SK-MEL-5 (cell line): ENCODE measurements around the gene FAM50B. TPM values are rescaled to one million over a fixed set of nuclear protein-coding genes. Genes with fewer than 3 reads are reported as not detected.
"Not testable (repeated sequence)": the region's sequence is repeated elsewhere in the genome, so short reads cannot be mapped to it uniquely, and the experiment has no call there.

Experiments used
- DNase-seq: peaks from one replicate; pipeline ENCODE4 v3.0.0-alpha.2; 2016; ENCODE audit warnings: low read depth, low spot score
- in situ Hi-C: cut with HindIII; loops from 2 replicates; pipeline ENCODE4 v1.10.0; 2016; ENCODE audit warnings: low sequenced_read_pairs, high pct_unique_total_duplicates, low pct_unique_long_range_greater_than_20kb
- total RNA-seq: library from RNA; depleted of rRNA; stranded (reverse); fragments of >200 nt; shearing (Covaris generic); gene quantifications from 2 replicates; pipeline ENCODE4 v1.2.3, GENCODE V29; 2014

Gene FAM50B
- total RNA-seq, 1 experiment from 2014 or later: 14.4 TPM

- in situ Hi-C loops: no loop called here
- DNase-seq: no peak
Observed at GRCh38 chr6:3861424-3861823, 12.3 kb downstream of the FAM50B start.

GRCh38 chr6:3862038-3862437, 12.9 kb downstream of the FAM50B start:
- in situ Hi-C loops: no loop called here
- no peak for DNase-seq

GRCh38 chr6:3863322-3863721, 14.1 kb downstream of the FAM50B start:
- DNase-seq, in situ Hi-C loops: not testable (repeated sequence)

GRCh38 chr6:3865463-3865862, 16.3 kb downstream of the FAM50B start:
- in situ Hi-C loops: no loop called here
- no peak for DNase-seq

- in situ Hi-C loops: no loop called here
Observed at GRCh38 chr6:3867641-3868502, 18.7 kb downstream of the FAM50B start.

GRCh38 chr6:3868544-3868943, 19.4 kb downstream of the FAM50B start:
- in situ Hi-C loops: no loop called here
- peak; percentile 59 for DNase-seq

More at GRCh38 chr6:3867641-3868502, 18.7 kb downstream of the FAM50B start:
- no peak for DNase-seq

- no peak for DNase-seq
- in situ Hi-C loops: no loop called here
Observed at GRCh38 chr6:3869284-3869631, 20.1 kb downstream of the FAM50B start.

GRCh38 chr6:3869632-3870527, 20.7 kb downstream of the FAM50B start:
- DNase-seq: no peak
- in situ Hi-C loops: no loop called here

- in situ Hi-C loops: no loop called here
- no peak for DNase-seq
Observed at GRCh38 chr6:3870528-3870925, 21.4 kb downstream of the FAM50B start.

- DNase-seq: no peak
- in situ Hi-C loops: no loop called here
Observed at GRCh38 chr6:3871515-3871914, 22.3 kb downstream of the FAM50B start.

GRCh38 chr6:3871939-3872338, 22.8 kb downstream of the FAM50B start:
- in situ Hi-C loops: no loop called here
- no peak for DNase-seq

- DNase-seq: no peak
Observed at GRCh38 chr6:3872370-3872854, 23.2 kb downstream of the FAM50B start.

GRCh38 chr6:3873051-3873450, 23.9 kb downstream of the FAM50B start:
- in situ Hi-C loops: no loop called here
- no peak for DNase-seq

More at GRCh38 chr6:3872370-3872854, 23.2 kb downstream of the FAM50B start:
- in situ Hi-C loops: no loop called here

- DNase-seq: no peak
Observed at GRCh38 chr6:3874069-3874468, 24.9 kb downstream of the FAM50B start.

GRCh38 chr6:3875486-3875885, 26.3 kb downstream of the FAM50B start:
- no peak for DNase-seq
- in situ Hi-C loops: no loop called here

More at GRCh38 chr6:3874069-3874468, 24.9 kb downstream of the FAM50B start:
- in situ Hi-C loops: no loop called here

GRCh38 chr6:3876101-3876500, 26.9 kb downstream of the FAM50B start:
- in situ Hi-C loops: no loop called here
- DNase-seq: no peak

- in situ Hi-C loops: no loop called here
- DNase-seq: no peak
Observed at GRCh38 chr6:3876866-3877265, 27.7 kb downstream of the FAM50B start.

GRCh38 chr6:3878048-3878666, 29.0 kb downstream of the FAM50B start:
- no peak for DNase-seq
- in situ Hi-C loops: no loop called here
